Measurements from ENCODE around the gene FASTK.

Gene FASTK

GRCh38 chr7:151126491-151127137 is 46.0 kb upstream of the FASTK start:
- no peak for TF ChIP-seq CTCF (IDR thresholded peaks at IDR 0.05; ENCODE audit: low read depth, low read length)
- no peak overlapping the region for H3K4me3 ChIP-seq (ENCODE audit: low read depth, low read length)
- in situ Hi-C loops (cut with HindIII; ENCODE audit: low sequenced_read_pairs), result no loop called here

GRCh38 chr7:151125846-151126481 is 45.4 kb upstream of the FASTK start:
- peak overlapping the region; percentile 32 for H3K4me3 ChIP-seq (ENCODE audit: low read depth, low read length)

More at GRCh38 chr7:151126491-151127137, 46.0 kb upstream of the FASTK start:
- no peak for DNase-seq (ENCODE audit: low read depth, low spot score)

GRCh38 chr7:151125470-151125845 is 44.8 kb upstream of the FASTK start:
- peak overlapping the region; percentile 32 for H3K4me3 ChIP-seq (ENCODE audit: low read depth, low read length)
- in situ Hi-C loops (cut with HindIII; ENCODE audit: low sequenced_read_pairs), result no loop called here
- peak; percentile 17 for DNase-seq (ENCODE audit: low read depth, low spot score)
- TF ChIP-seq CTCF (IDR thresholded peaks at IDR 0.05; ENCODE audit: low read depth, low read length), result peak; percentile 0

More at GRCh38 chr7:151125846-151126481, 45.4 kb upstream of the FASTK start:
- TF ChIP-seq CTCF (IDR thresholded peaks at IDR 0.05; ENCODE audit: low read depth, low read length), result no peak
- in situ Hi-C loops (cut with HindIII; ENCODE audit: low sequenced_read_pairs), result no loop called here
- peak; percentile 14 for DNase-seq (ENCODE audit: low read depth, low spot score)

- DNase-seq (ENCODE audit: low read depth, low spot score), result no peak
- in situ Hi-C loops (cut with HindIII; ENCODE audit: low sequenced_read_pairs), result no loop called here
- TF ChIP-seq CTCF (IDR thresholded peaks at IDR 0.05; ENCODE audit: low read depth, low read length), result peak; percentile 9
- H3K4me3 ChIP-seq (ENCODE audit: low read depth, low read length), result no peak overlapping the region
These were observed 44.3 kb upstream of the FASTK start for GRCh38 chr7:151124899-151125399.

- DNase-seq (ENCODE audit: low read depth, low spot score), result no peak
- H3K4me3 ChIP-seq (ENCODE audit: low read depth, low read length), result no peak overlapping the region
- in situ Hi-C loops (cut with HindIII; ENCODE audit: low sequenced_read_pairs), result no loop called here
- TF ChIP-seq CTCF (IDR thresholded peaks at IDR 0.05; ENCODE audit: low read depth, low read length), result no peak
These were observed 43.9 kb upstream of the FASTK start for GRCh38 chr7:151124481-151124880.

GRCh38 chr7:151123822-151124464 is 43.3 kb upstream of the FASTK start:
- no peak overlapping the region for H3K4me3 ChIP-seq (ENCODE audit: low read depth, low read length)
- DNase-seq (ENCODE audit: low read depth, low spot score), result peak; percentile 72
- TF ChIP-seq CTCF (IDR thresholded peaks at IDR 0.05; ENCODE audit: low read depth, low read length), result peak; percentile 99
- in situ Hi-C loops (cut with HindIII; ENCODE audit: low sequenced_read_pairs), result no loop called here

All from astrocyte of the spinal cord (primary cell).